ENCODE results near the gene DEF6. TPM values are rescaled to one million over a fixed set of nuclear protein-coding genes. Genes with fewer than 3 reads are reported as not detected.

The DEF6 gene
- polyA plus RNA-seq = 13.2 TPM
- long read RNA-seq, donor 1, partial matches to known transcripts = 0 of 1 reads
- long read RNA-seq, donor 1, other reads (novel, unspliced or antisense) = 0 of 1 reads
- long read RNA-seq, donor 2, partial matches to known transcripts = 5 of 9 reads
- long read RNA-seq, donor 2, other reads (novel, unspliced or antisense) = 0 of 9 reads
- long read RNA-seq, donor 3, transcript DEF6-201 (11 exons, 2,262 nt) = major isoform, 5 of 20 reads
- long read RNA-seq, donor 3, partial matches to known transcripts = 15 of 20 reads
- long read RNA-seq, donor 3, other reads (novel, unspliced or antisense) = 0 of 20 reads
- long read RNA-seq, donor 4 = 0 reads
- long read RNA-seq, donor 5, partial matches to known transcripts = 0 of 1 reads
- long read RNA-seq, donor 5, other reads (novel, unspliced or antisense) = 0 of 1 reads
- long read RNA-seq, donor 6, partial matches to known transcripts = 0 of 2 reads
- long read RNA-seq, donor 6, other reads (novel, unspliced or antisense) = 0 of 2 reads
- long read RNA-seq, donor 7 = 0 reads
- long read RNA-seq, donor 8, transcript DEF6-201 (11 exons, 2,262 nt) = major isoform, 6 of 11 reads
- long read RNA-seq, donor 8, partial matches to known transcripts = 5 of 11 reads
- long read RNA-seq, donor 8, other reads (novel, unspliced or antisense) = 0 of 11 reads
- long read RNA-seq, donor 9, partial matches to known transcripts = 0 of 3 reads
- long read RNA-seq, donor 9, other reads (novel, unspliced or antisense) = 0 of 3 reads
- long read RNA-seq, donor 10, transcript DEF6-201 (11 exons, 2,262 nt) = major isoform, 5 of 5 reads
- long read RNA-seq, donor 10, partial matches to known transcripts = 0 of 5 reads
- long read RNA-seq, donor 10, other reads (novel, unspliced or antisense) = 0 of 5 reads
- long read RNA-seq, donor 11, transcript DEF6-201 (11 exons, 2,262 nt) = major isoform, 5 of 5 reads
- long read RNA-seq, donor 11, partial matches to known transcripts = 0 of 5 reads
- long read RNA-seq, donor 11, other reads (novel, unspliced or antisense) = 0 of 5 reads

GRCh38 chr6:35297601-35298481 is at the start of gene DEF6:
Gene DEF6, plus strand, starts transcription at chr6:35297818. Its CDS starts 39 bp downstream, at chr6:35297857.
- Histone ChIP-seq H3K27ac (ENCODE audit: low read length) (peak within 1 kb of the TSS; percentile 2), H3K36me3 (ENCODE audit: control insufficient read depth, insufficient read depth, low read length) (peaks cover 36% of the 10 kb centered on the region), H3K4me1 (ENCODE audit: control insufficient read depth, insufficient read depth, low read length) (peaks cover 33% of the 10 kb centered on the region), H3K4me3 (ENCODE audit: low read length) (peak within 1 kb of the TSS; percentile 49), H3K9me3 (ENCODE audit: control insufficient read depth, low read depth, low read length) (no peaks in the 10 kb centered on the region), H3K27me3 (ENCODE audit: control insufficient read depth, insufficient read depth, low read length) (no peaks in the 10 kb centered on the region)
- no CpG with 5 or more reads among the region's 35 CpGs for WGBS (ENCODE audit: insufficient coverage, low lambda C conversion rate)
- peak; percentile 89 to 90 for DNase-seq

- no peak overlapping the region for H3K4me3 ChIP-seq (ENCODE audit: low read length)
- no CpG with 5 or more reads among the region's 3 CpGs for WGBS (ENCODE audit: insufficient coverage, low lambda C conversion rate)
- H3K4me1 ChIP-seq (ENCODE audit: control insufficient read depth, insufficient read depth, low read length) = no peaks in the 10 kb centered on the region
- DNase-seq = no peak
- no peak overlapping the region for H3K27ac ChIP-seq (ENCODE audit: low read length)
- H3K9me3 ChIP-seq (ENCODE audit: control insufficient read depth, low read depth, low read length) = peaks cover 5% of the 10 kb centered on the region
- H3K36me3 ChIP-seq (ENCODE audit: control insufficient read depth, insufficient read depth, low read length) = peaks cover 8% of the 10 kb centered on the region
- no peaks in the 10 kb centered on the region for H3K27me3 ChIP-seq (ENCODE audit: control insufficient read depth, insufficient read depth, low read length)
Observed at GRCh38 chr6:35248300-35248699, 49.3 kb upstream of the DEF6 start.

GRCh38 chr6:35248965-35249364 is 48.7 kb upstream of the DEF6 start:
- Histone ChIP-seq H3K4me3 (ENCODE audit: low read length) (no peak overlapping the region), H3K36me3 (ENCODE audit: control insufficient read depth, insufficient read depth, low read length) (peaks cover 8% of the 10 kb centered on the region), H3K27ac (ENCODE audit: low read length) (no peak overlapping the region), H3K9me3 (ENCODE audit: control insufficient read depth, low read depth, low read length) (peaks cover 5% of the 10 kb centered on the region), H3K27me3 (ENCODE audit: control insufficient read depth, insufficient read depth, low read length) (no peaks in the 10 kb centered on the region), H3K4me1 (ENCODE audit: control insufficient read depth, insufficient read depth, low read length) (no peaks in the 10 kb centered on the region)
- WGBS (ENCODE audit: insufficient coverage, low lambda C conversion rate) = no CpG with 5 or more reads among the region's 3 CpGs
- DNase-seq = no peak

GRCh38 chr6:35251949-35252348 is 45.7 kb upstream of the DEF6 start:
- peaks cover 2% of the 10 kb centered on the region for H3K36me3 ChIP-seq (ENCODE audit: control insufficient read depth, insufficient read depth, low read length)
- H3K9me3 ChIP-seq (ENCODE audit: control insufficient read depth, low read depth, low read length) = peaks cover 5% of the 10 kb centered on the region
- no peak overlapping the region for H3K27ac ChIP-seq (ENCODE audit: low read length)
- no peaks in the 10 kb centered on the region for H3K4me1 ChIP-seq (ENCODE audit: control insufficient read depth, insufficient read depth, low read length)
- H3K4me3 ChIP-seq (ENCODE audit: low read length) = no peak overlapping the region
- WGBS (ENCODE audit: insufficient coverage, low lambda C conversion rate) = no CpG with 5 or more reads among the region's 3 CpGs
- no peaks in the 10 kb centered on the region for H3K27me3 ChIP-seq (ENCODE audit: control insufficient read depth, insufficient read depth, low read length)
- DNase-seq = no peak

- 80% methylated on average over 1 of the region's 1 CpG for WGBS (ENCODE audit: insufficient coverage, low lambda C conversion rate)
- H3K4me3 ChIP-seq (ENCODE audit: low read length) = no peak overlapping the region
- DNase-seq = no peak
Observed at GRCh38 chr6:35253249-35253648, 44.4 kb upstream of the DEF6 start.

GRCh38 chr6:35258336-35258735 is 39.3 kb upstream of the DEF6 start:
- no peak for DNase-seq
- Histone ChIP-seq H3K36me3 (ENCODE audit: control insufficient read depth, insufficient read depth, low read length) (no peaks in the 10 kb centered on the region), H3K4me1 (ENCODE audit: control insufficient read depth, insufficient read depth, low read length) (peaks cover 7% of the 10 kb centered on the region)

More at GRCh38 chr6:35253249-35253648, 44.4 kb upstream of the DEF6 start:
- Histone ChIP-seq H3K4me1 (ENCODE audit: control insufficient read depth, insufficient read depth, low read length) (peaks cover 2% of the 10 kb centered on the region), H3K27ac (ENCODE audit: low read length) (no peak overlapping the region), H3K27me3 (ENCODE audit: control insufficient read depth, insufficient read depth, low read length) (no peaks in the 10 kb centered on the region), H3K36me3 (ENCODE audit: control insufficient read depth, insufficient read depth, low read length) (peaks cover 2% of the 10 kb centered on the region), H3K9me3 (ENCODE audit: control insufficient read depth, low read depth, low read length) (peaks cover 5% of the 10 kb centered on the region)

GRCh38 chr6:35258858-35259193 is 38.8 kb upstream of the DEF6 start:
- no CpG with 5 or more reads among the region's 20 CpGs for WGBS (ENCODE audit: insufficient coverage, low lambda C conversion rate)
- Histone ChIP-seq H3K4me3 (ENCODE audit: low read length) (peak overlapping the region; percentile 92), H3K36me3 (ENCODE audit: control insufficient read depth, insufficient read depth, low read length) (no peaks in the 10 kb centered on the region), H3K9me3 (ENCODE audit: control insufficient read depth, low read depth, low read length) (no peaks in the 10 kb centered on the region), H3K27me3 (ENCODE audit: control insufficient read depth, insufficient read depth, low read length) (no peaks in the 10 kb centered on the region), H3K27ac (ENCODE audit: low read length) (peak overlapping the region; percentile 88), H3K4me1 (ENCODE audit: control insufficient read depth, insufficient read depth, low read length) (peaks cover 7% of the 10 kb centered on the region)
- DNase-seq = no peak

More at GRCh38 chr6:35258336-35258735, 39.3 kb upstream of the DEF6 start:
- Histone ChIP-seq H3K9me3 (ENCODE audit: control insufficient read depth, low read depth, low read length) (no peaks in the 10 kb centered on the region), H3K27ac (ENCODE audit: low read length) (peak overlapping the region; percentile 88), H3K27me3 (ENCODE audit: control insufficient read depth, insufficient read depth, low read length) (no peaks in the 10 kb centered on the region), H3K4me3 (ENCODE audit: low read length) (peak overlapping the region; percentile 92)
- WGBS (ENCODE audit: insufficient coverage, low lambda C conversion rate) = 80% methylated on average over 1 of the region's 7 CpGs

GRCh38 chr6:35259194-35259947 is 38.2 kb upstream of the DEF6 start, which contains the start of gene ZNF76:
Gene ZNF76, plus strand, starts transcription at chr6:35259735. Its CDS starts 21,417 bp downstream, at chr6:35281152.
- H3K27ac ChIP-seq (ENCODE audit: low read length) = peak within 1 kb of the TSS; percentile 88
- DNase-seq = peak; percentile 97 to 99
- H3K36me3 ChIP-seq (ENCODE audit: control insufficient read depth, insufficient read depth, low read length) = no peaks in the 10 kb centered on the region
- H3K9me3 ChIP-seq (ENCODE audit: control insufficient read depth, low read depth, low read length) = no peaks in the 10 kb centered on the region
- peaks cover 7% of the 10 kb centered on the region for H3K4me1 ChIP-seq (ENCODE audit: control insufficient read depth, insufficient read depth, low read length)
- H3K27me3 ChIP-seq (ENCODE audit: control insufficient read depth, insufficient read depth, low read length) = no peaks in the 10 kb centered on the region
- H3K4me3 ChIP-seq (ENCODE audit: low read length) = peak within 1 kb of the TSS; percentile 92
- WGBS (ENCODE audit: insufficient coverage, low lambda C conversion rate) = no CpG with 5 or more reads among the region's 82 CpGs

- DNase-seq = peak; percentile 67 to 75
- Histone ChIP-seq H3K4me3 (ENCODE audit: low read length) (peak overlapping the region; percentile 92), H3K9me3 (ENCODE audit: control insufficient read depth, low read depth, low read length) (no peaks in the 10 kb centered on the region), H3K27me3 (ENCODE audit: control insufficient read depth, insufficient read depth, low read length) (no peaks in the 10 kb centered on the region), H3K27ac (ENCODE audit: low read length) (peak overlapping the region; percentile 88), H3K36me3 (ENCODE audit: control insufficient read depth, insufficient read depth, low read length) (no peaks in the 10 kb centered on the region), H3K4me1 (ENCODE audit: control insufficient read depth, insufficient read depth, low read length) (peaks cover 7% of the 10 kb centered on the region)
- WGBS (ENCODE audit: insufficient coverage, low lambda C conversion rate) = no CpG with 5 or more reads among the region's 23 CpGs
Observed at GRCh38 chr6:35259948-35260590, 37.5 kb upstream of the DEF6 start.
